ENCODE data around the gene HDAC6. TPM values are rescaled to one million over a fixed set of nuclear protein-coding genes. Genes with fewer than 3 reads are reported as not detected.

HDAC6 gene
- total RNA-seq, 3 donors from 2014 or later (not counting 1 experiment from before 2014, with no cell fraction given) = 97.4 to 118 (median 101) TPM

DNA sequence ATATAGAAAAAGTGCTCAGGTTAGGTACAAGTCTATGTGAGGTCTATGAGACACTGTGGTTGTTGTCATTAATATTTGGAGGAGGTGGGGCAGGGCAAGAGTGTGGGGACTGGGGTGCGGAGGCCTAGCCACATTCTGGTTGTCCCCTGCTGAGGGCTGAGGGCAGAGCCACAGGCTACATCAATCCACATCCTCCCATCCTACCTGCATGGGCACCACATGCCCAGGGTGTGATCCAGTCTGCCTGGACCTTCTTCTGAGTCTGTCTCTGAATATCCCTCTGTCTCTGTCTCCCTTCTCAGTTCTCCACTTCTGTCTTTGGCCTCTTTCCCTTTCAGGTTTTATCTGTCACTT, 16.7 kb upstream of the HDAC6 start:
- H3K36me3 Mint-ChIP-seq = no peaks in the 10 kb centered on the region
- H3K27me3 Mint-ChIP-seq (ENCODE audit: low read depth in 2 of 2) = peaks cover 0 to 9% of the 10 kb centered on the region in 2 donors
- no peak for ATAC-seq
- DNase-seq = no peak
- Histone ChIP-seq H3K9me3 (ENCODE audit: control insufficient read depth, insufficient read depth, low read length) (no peaks in the 10 kb centered on the region), H3K4me3 (ENCODE audit: low read length) (no peak overlapping the region), H3K36me3 (ENCODE audit: control insufficient read depth, insufficient read depth, low read length) (no peaks in the 10 kb centered on the region), H3K4me1 (ENCODE audit: control insufficient read depth, insufficient read depth, low read length) (peaks cover 8% of the 10 kb centered on the region), H3K27ac (ENCODE audit: low read length) (no peak overlapping the region), H3K27me3 (ENCODE audit: control insufficient read depth, insufficient read depth, low read length) (no peaks in the 10 kb centered on the region)
- H3K4me3 Mint-ChIP-seq = no peak overlapping the region
- no CpG with 5 or more reads among the region's 1 CpG for WGBS (ENCODE audit: insufficient coverage)
- TF ChIP-seq CTCF (IDR thresholded peaks at IDR 0.05) = no peak
- peaks cover 0 to 22% of the 10 kb centered on the region in 2 donors for H3K4me1 Mint-ChIP-seq
- H3K27ac Mint-ChIP-seq = no peak overlapping the region
- intact Hi-C loops (cut with micrococcal nuclease) = no loop called here
- no peaks in the 10 kb centered on the region for H3K9me3 Mint-ChIP-seq

GRCh38 chrX:48785540-48786214, 16.2 kb upstream of the HDAC6 start:
- 87% methylated on average over 16 of the region's 16 CpGs for WGBS (ENCODE audit: insufficient coverage)
- H3K4me1 ChIP-seq (ENCODE audit: control insufficient read depth, insufficient read depth, low read length) = peaks cover 8% of the 10 kb centered on the region
- no peaks in the 10 kb centered on the region for H3K36me3 Mint-ChIP-seq
- no peaks in the 10 kb centered on the region for H3K9me3 ChIP-seq (ENCODE audit: control insufficient read depth, insufficient read depth, low read length)
- DNase-seq = no peak
- H3K4me1 Mint-ChIP-seq = peaks cover 0 to 24% of the 10 kb centered on the region in 2 donors
- H3K9me3 Mint-ChIP-seq = no peaks in the 10 kb centered on the region
- no peak overlapping the region for H3K27ac Mint-ChIP-seq
- H3K36me3 ChIP-seq (ENCODE audit: control insufficient read depth, insufficient read depth, low read length) = no peaks in the 10 kb centered on the region
- ATAC-seq = peak in 1 of 3 donors; percentile 46
- no peaks in the 10 kb centered on the region for H3K27me3 ChIP-seq (ENCODE audit: control insufficient read depth, insufficient read depth, low read length)
- peaks cover 0 to 9% of the 10 kb centered on the region in 2 donors for H3K27me3 Mint-ChIP-seq (ENCODE audit: low read depth in 2 of 2)
- intact Hi-C loops (cut with micrococcal nuclease) = no loop called here
- H3K4me3 ChIP-seq (ENCODE audit: low read length) = no peak overlapping the region
- H3K4me3 Mint-ChIP-seq = no peak overlapping the region
- TF ChIP-seq CTCF (IDR thresholded peaks at IDR 0.05) = no peak
- no peak overlapping the region for H3K27ac ChIP-seq (ENCODE audit: low read length)

DNA sequence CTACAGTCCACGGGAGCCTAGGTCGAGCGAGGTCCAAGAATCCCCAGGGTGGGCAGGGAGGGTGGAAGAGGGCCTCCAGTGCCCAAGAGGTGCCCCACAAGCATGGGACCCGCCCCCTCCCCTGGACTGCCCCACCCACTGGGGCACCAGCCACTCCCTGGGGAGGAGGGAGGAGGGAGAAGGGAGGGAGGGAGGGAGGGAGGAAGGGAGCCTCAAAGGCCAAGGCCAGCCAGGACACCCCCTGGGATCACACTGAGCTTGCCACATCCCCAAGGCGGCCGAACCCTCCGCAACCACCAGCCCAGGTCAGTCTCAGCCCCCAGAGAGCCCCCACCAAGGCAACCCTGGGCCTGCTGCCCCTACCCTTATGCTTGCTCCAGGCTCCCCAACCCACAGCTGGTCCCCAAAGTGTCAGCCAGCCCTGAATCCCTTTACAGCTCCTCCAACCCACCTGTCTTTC, 15.5 kb upstream of the HDAC6 start, which contains the start of gene GATA1:
TSS of gene GATA1 (plus strand) at position 250 of the 460 bp plus-strand sequence. CDS start 4,520 bp downstream, outside the sequence.
- DNase-seq = no peak
- Mint-ChIP-seq H3K9me3 (no peaks in the 10 kb centered on the region), H3K4me3 (no peak within 1 kb of the TSS), H3K27me3 (ENCODE audit: low read depth in 2 of 2) (peaks cover 0 to 9% of the 10 kb centered on the region in 2 donors), H3K36me3 (no peaks in the 10 kb centered on the region), H3K4me1 (peaks cover 0 to 24% of the 10 kb centered on the region in 2 donors), H3K27ac (no peak within 1 kb of the TSS)
- H3K36me3 ChIP-seq (ENCODE audit: control insufficient read depth, insufficient read depth, low read length) = no peaks in the 10 kb centered on the region
- H3K4me1 ChIP-seq (ENCODE audit: control insufficient read depth, insufficient read depth, low read length) = peaks cover 8% of the 10 kb centered on the region
- no peak for ATAC-seq
- intact Hi-C loops (cut with micrococcal nuclease) = no loop called here
- no peak within 1 kb of the TSS for H3K27ac ChIP-seq (ENCODE audit: low read length)
- H3K4me3 ChIP-seq (ENCODE audit: low read length) = no peak within 1 kb of the TSS
- TF ChIP-seq CTCF (IDR thresholded peaks at IDR 0.05) = no peak
- H3K9me3 ChIP-seq (ENCODE audit: control insufficient read depth, insufficient read depth, low read length) = no peaks in the 10 kb centered on the region
- 95% methylated on average over 3 of the region's 7 CpGs for WGBS (ENCODE audit: insufficient coverage)
- no peaks in the 10 kb centered on the region for H3K27me3 ChIP-seq (ENCODE audit: control insufficient read depth, insufficient read depth, low read length)

Data from natural killer cell (primary cell).